K562 (cell line): Measurements from ENCODE around the gene AFF2. TPM values are rescaled to one million over a fixed set of nuclear protein-coding genes. Genes with fewer than 3 reads are reported as not detected.

Experiments
- FOXK1 ChIP-seq: sonication (generic); formaldehyde crosslinking; IDR thresholded peaks from 2 replicates; pipeline ENCODE4 v1.8.0; 2022; ENCODE audit warnings: missing genetic modification reagents, mild to moderate bottlenecking, borderline replicate concordance
- PATZ1 ChIP-seq: fragments of 250-450 bp; sonication (Bioruptor Pico); IDR thresholded peaks from 2 replicates; pipeline ENCODE4 v1.5.0; 2020; ENCODE audit warnings: mild to moderate bottlenecking, borderline replicate concordance
- RBM39 ChIP-seq: fragments of 200-400 bp; formaldehyde crosslinking; optimal IDR thresholded peaks from 2 replicates; pipeline ENCODE3; 2018; ENCODE audit warnings: low read depth, low read length
- SMC3 ChIP-seq: conservative IDR thresholded peaks from 2 replicates; pipeline ENCODE4 v1.6.1; 2011; ENCODE audit warnings: low read depth, low read length, improper control_type of control experiment; ENCODE audit not compliant: insufficient read depth
- STAG1 ChIP-seq: sonication (generic); formaldehyde crosslinking; IDR thresholded peaks from 2 replicates; pipeline ENCODE4 v1.5.0; 2020; ENCODE audit warnings: missing genetic modification reagents, borderline replicate concordance
- ZNF444 ChIP-seq: fragments of 250-450 bp; sonication (Bioruptor Pico); IDR thresholded peaks from 2 replicates; pipeline ENCODE4 v1.4.0; 2020; ENCODE audit warnings: mild to moderate bottlenecking, moderate library complexity
- ZNF76 ChIP-seq: fragments of 250-450 bp; sonication (Bioruptor Pico); IDR thresholded peaks from 2 replicates; pipeline ENCODE4 v1.4.0; 2020; ENCODE audit warnings: mild to moderate bottlenecking, moderate library complexity, borderline replicate concordance
- ZZZ3 ChIP-seq: fragments of 450-650 bp; IDR thresholded peaks from 2 replicates; pipeline ENCODE4 v1.6.1; 2016; ENCODE audit warnings: antibody characterized with exemption, mild to moderate bottlenecking, moderate library complexity
- polyA plus RNA-seq, 8 experiments: library from polyadenylated mRNA; depleted of rRNA in 4 of 8; stranded (reverse) in 5 of 8; unstranded in 3 of 8; fragments of >200 nt; fragmentation: Nextera tagmentation in 2 of 8; fragmentation: Illumina TruSeq in 1 of 8; extraction: Ambion mirVana in 2 of 8; extraction: Trizol in 1 of 8; gene quantifications; 2 replicates each; pipeline versions ENCODE4 v1.2.1 to v1.2.3, GENCODE V29; 2011 to 2014; ENCODE audit warnings: inconsistent platforms in 1 of 8, missing spikeins in 1 of 8
- total RNA-seq, 7 experiments: library from RNA; depleted of rRNA in 6 of 7; stranded (reverse); fragments of >200 nt in 6 of 7; fragmentation: Illumina TruSeq in 2 of 7; extraction: Trizol in 2 of 7; gene quantifications; 2 replicates each; pipeline versions ENCODE4 v1.2.1 to v1.2.3, GENCODE V29; 2011 to 2021; ENCODE audit warnings: low replicate concordance in 1 of 7
- TF ChIP-seq, protein P1 (sequence below): fragments of 250-450 bp; sonication (Bioruptor Pico); IDR thresholded peaks from 2 replicates; pipeline ENCODE4 v1.8.0; 2021; ENCODE audit warnings: borderline replicate concordance, mild to moderate bottlenecking, moderate library complexity; ENCODE audit not compliant: poor library complexity, severe bottlenecking
- TF ChIP-seq, protein P2 (sequence below): fragments of 450-650 bp; formaldehyde crosslinking; IDR thresholded peaks from 2 replicates; pipeline ENCODE4 v1.4.0; 2020; ENCODE audit warnings: mild to moderate bottlenecking, mixed read lengths

Gene AFF2
- total and polyA plus RNA-seq, 9 of the 15 experiments (the other 6 are each of a cell fraction or from before 2014, with no cell fraction given), result 0.01 to 0.20 (median 0.07) TPM

- TF ChIP-seq PATZ1 (CRISPR knock-in tag), result no peak
- TF ChIP-seq, protein P1, sequence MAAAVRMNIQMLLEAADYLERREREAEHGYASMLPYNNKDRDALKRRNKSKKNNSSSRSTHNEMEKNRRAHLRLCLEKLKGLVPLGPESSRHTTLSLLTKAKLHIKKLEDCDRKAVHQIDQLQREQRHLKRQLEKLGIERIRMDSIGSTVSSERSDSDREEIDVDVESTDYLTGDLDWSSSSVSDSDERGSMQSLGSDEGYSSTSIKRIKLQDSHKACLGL (CRISPR knock-in tag), result no peak
- TF ChIP-seq, protein P2, sequence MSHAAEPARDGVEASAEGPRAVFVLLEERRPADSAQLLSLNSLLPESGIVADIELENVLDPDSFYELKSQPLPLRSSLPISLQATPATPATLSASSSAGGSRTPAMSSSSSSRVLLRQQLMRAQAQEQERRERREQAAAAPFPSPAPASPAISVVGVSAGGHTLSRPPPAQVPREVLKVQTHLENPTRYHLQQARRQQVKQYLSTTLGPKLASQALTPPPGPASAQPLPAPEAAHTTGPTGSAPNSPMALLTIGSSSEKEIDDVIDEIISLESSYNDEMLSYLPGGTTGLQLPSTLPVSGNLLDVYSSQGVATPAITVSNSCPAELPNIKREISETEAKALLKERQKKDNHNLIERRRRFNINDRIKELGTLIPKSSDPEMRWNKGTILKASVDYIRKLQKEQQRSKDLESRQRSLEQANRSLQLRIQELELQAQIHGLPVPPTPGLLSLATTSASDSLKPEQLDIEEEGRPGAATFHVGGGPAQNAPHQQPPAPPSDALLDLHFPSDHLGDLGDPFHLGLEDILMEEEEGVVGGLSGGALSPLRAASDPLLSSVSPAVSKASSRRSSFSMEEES, result no peak
- no peak for TF ChIP-seq ZZZ3
- TF ChIP-seq SMC3, result no peak
- no peak for TF ChIP-seq ZNF444 (CRISPR knock-in tag)
- TF ChIP-seq RBM39, result no peak
- TF ChIP-seq ZNF76 (CRISPR knock-in tag), result no peak
- TF ChIP-seq FOXK1 (CRISPR knock-in tag), result no peak
- no peak for TF ChIP-seq STAG1 (CRISPR knock-in tag)
Measured at GRCh38 chrX:148507418-148507817, 7.0 kb downstream of the AFF2 start (continued).
